Transverse colon (tissue), 4 donors: ENCODE measurements around the gene GSTM5. TPM values are rescaled to one million over a fixed set of nuclear protein-coding genes. Genes with fewer than 3 reads are reported as not detected.
"Not testable (repeated sequence)": the region's sequence is repeated elsewhere in the genome, so short reads cannot be mapped to it uniquely, and the experiment has no call there.

ENCODE experiments used
- DNase-seq: peaks from one replicate; pipeline ENCODE4 v3.0.0-alpha.2; 2019
- H3K27ac ChIP-seq, 4 donors: fragments of 200-600 bp; sonication (generic); 2 replicates each; pipeline ENCODE4 v1.5.1; 2016 to 2018; ENCODE audit warnings: inconsistent platforms in 4 of 4
- H3K27me3 ChIP-seq: fragments of 200-600 bp; sonication (generic); 2 replicates; pipeline ENCODE4 v1.5.1; 2017; ENCODE audit warnings: inconsistent platforms
- H3K36me3 ChIP-seq, 4 donors: fragments of 200-600 bp; sonication (generic); 2 replicates each; pipeline ENCODE4 v1.5.1; 2017 to 2019; ENCODE audit warnings: inconsistent platforms in 4 of 4
- H3K4me1 ChIP-seq, 4 donors: fragments of 200-600 bp; sonication (generic); 2 replicates each; pipeline ENCODE4 v1.5.1; 2017 to 2020; ENCODE audit warnings: inconsistent platforms in 4 of 4
- H3K4me3 ChIP-seq, 4 donors: fragments of 200-600 bp; sonication (generic); 1 replicate in 1 of 4; 2 replicates in 3 of 4; pipeline versions ENCODE4 v1.5.1 to v1.6.1; 2017 to 2019; ENCODE audit warnings: inconsistent platforms in 4 of 4
- H3K9me3 ChIP-seq, 2 donors: fragments of 200-600 bp; sonication (generic); 2 replicates each; pipeline ENCODE4 v1.5.1; 2017 to 2019; ENCODE audit warnings: inconsistent platforms in 2 of 2
- CTCF ChIP-seq, 5 experiments: fragments of 200-600 bp in 3 of 5; fragments of 450-650 bp in 2 of 5; sonication (generic) in 3 of 5; IDR thresholded peaks; 1 replicate in 2 of 5; 2 replicates in 3 of 5; pipeline ENCODE4 v1.5.1; 2016 to 2017; ENCODE audit warnings: antibody characterized with exemption in 5 of 5, inconsistent platforms in 3 of 5, mild to moderate bottlenecking in 2 of 5, moderate library complexity in 1 of 5
- EP300 ChIP-seq: sonication (generic); formaldehyde crosslinking; IDR thresholded peaks from one replicate; pipeline ENCODE4 v1.6.1; 2017; ENCODE audit warnings: antibody characterized with exemption, low read depth
- POLR2A ChIP-seq: fragments of 450-650 bp; IDR thresholded peaks from one replicate; pipeline ENCODE4 v1.6.1; 2016; ENCODE audit warnings: antibody characterized with exemption, mild to moderate bottlenecking, moderate library complexity
- POLR2AphosphoS5 ChIP-seq, 3 donors: sonication (generic); formaldehyde crosslinking; IDR thresholded peaks; one replicate each; pipeline ENCODE4 v1.6.1; 2016; ENCODE audit warnings: antibody characterized with exemption in 3 of 3
- WGBS, 2 donors: methylation state at CpG; one replicate each; pipeline ENCODE4 v1.1.5; 2018; ENCODE audit warnings: low coverage in 1 of 2; 5-methylcytosine and 5-hydroxymethylcytosine counted together
- in situ Hi-C, 4 donors: fragments of 200-750 bp; cut with MboI; loops; one replicate each; pipeline versions ENCODE4 v1.15.0 to v1.15.1; 2017; ENCODE audit warnings: low sequenced_read_pairs in 3 of 4, low pct_ligation_motif_present in 1 of 4, low pct_unique_long_range_greater_than_20kb in 1 of 4
- intact Hi-C: fragments of 100-400 bp; cut with DNase I; formaldehyde crosslinking; loops from one replicate; pipeline ENCODE4 v1.15.1; 2023; ENCODE audit warnings: low total_unique reads
- total RNA-seq, 4 donors: library from RNA; depleted of rRNA; stranded (reverse); fragments of >200 nt; gene quantifications; one replicate each; pipeline ENCODE4 v1.1.0, GENCODE V29; 2016

Gene GSTM5
- total RNA-seq, 4 donors from 2014 or later = 1.2 to 1.4 TPM; not detected in 2

- Histone ChIP-seq H3K27ac (no peak overlapping the region), H3K4me3 (no peak overlapping the region), H3K9me3 (no peaks in the 10 kb centered on the region), H3K4me1 (no peaks in the 10 kb centered on the region), H3K36me3 (peaks cover 0 to 10% (median 3%) of the 10 kb centered on the region in 4 donors), H3K27me3 (no peaks in the 10 kb centered on the region)
- TF ChIP-seq POLR2AphosphoS5 (IDR thresholded peaks at IDR 0.05) (no peak), CTCF (IDR thresholded peaks at IDR 0.05) (no peak), POLR2A (no peak), EP300 (no peak)
- in situ Hi-C loops = no loop called here
- 86% methylated on average over 6 of the region's 6 CpGs; no CpG with 5 or more reads in 1 of the 2 donors for whole genome bisulfite sequencing, 2 donors
- DNase-seq = no peak
- intact Hi-C loops = no loop called here
These were observed 38.9 kb downstream of the GSTM5 start for GRCh38 chr1:109750920-109751319.

- no peak for TF ChIP-seq EP300
- no peak for TF ChIP-seq POLR2A
- no peak for TF ChIP-seq CTCF (IDR thresholded peaks at IDR 0.05)
- no peak for TF ChIP-seq POLR2AphosphoS5 (IDR thresholded peaks at IDR 0.05)
- H3K27me3 ChIP-seq = no peaks in the 10 kb centered on the region
- in situ Hi-C loops (no loop called here), intact Hi-C loops (no loop called here)
- no peak overlapping the region for H3K4me3 ChIP-seq
- no peak overlapping the region for H3K27ac ChIP-seq
- H3K9me3 ChIP-seq = no peaks in the 10 kb centered on the region
- no peaks in the 10 kb centered on the region for H3K4me1 ChIP-seq
- peaks cover 0 to 18% (median 4%) of the 10 kb centered on the region in 4 donors for H3K36me3 ChIP-seq
- 92% methylated on average over 12 of the region's 12 CpGs; no CpG with 5 or more reads in 1 of the 2 donors for WGBS, 2 donors
- no peak for DNase-seq
These were observed 39.6 kb downstream of the GSTM5 start for GRCh38 chr1:109751531-109752260.

- no peaks in the 10 kb centered on the region for H3K4me1 ChIP-seq
- no peaks in the 10 kb centered on the region for H3K27me3 ChIP-seq
- peaks cover 0 to 18% (median 7%) of the 10 kb centered on the region in 4 donors for H3K36me3 ChIP-seq
- no peaks in the 10 kb centered on the region for H3K9me3 ChIP-seq
- H3K27ac ChIP-seq = no peak overlapping the region
- TF ChIP-seq POLR2A = no peak
- no peak for TF ChIP-seq POLR2AphosphoS5 (IDR thresholded peaks at IDR 0.05)
- no peak for TF ChIP-seq CTCF (IDR thresholded peaks at IDR 0.05)
- TF ChIP-seq EP300 = no peak
- WGBS, 2 donors = 50 to 69% methylated on average over 2 of the region's 2 CpGs
- intact Hi-C loops (no loop called here), in situ Hi-C loops (no loop called here)
- no peak overlapping the region for H3K4me3 ChIP-seq
- DNase-seq = no peak
These were observed 42.7 kb downstream of the GSTM5 start for GRCh38 chr1:109754738-109755137.

GRCh38 chr1:109756325-109756724 lies 44.3 kb downstream of the GSTM5 start:
- H3K27me3 ChIP-seq, H3K4me1 ChIP-seq, H3K9me3 ChIP-seq, in situ Hi-C loops, H3K27ac ChIP-seq, DNase-seq, H3K4me3 ChIP-seq, intact Hi-C loops: not testable (repeated sequence)
- H3K36me3 ChIP-seq = peaks cover 0 to 13% (median 6%) of the 10 kb centered on the region in 4 donors
- WGBS, 2 donors = 86 to 100% methylated on average over 2 to 5 of the region's 5 CpGs
